Endothelial cell (in vitro differentiated cells): ENCODE results near the gene PGAP1. TPM values are rescaled to one million over a fixed set of nuclear protein-coding genes. Genes with fewer than 3 reads are reported as not detected.

Experiments
- DNase-seq: peaks from one replicate; pipeline ENCODE4 v3.0.0; 2021; ENCODE audit warnings: low spot score
- H3K27ac Mint-ChIP-seq: one replicate; pipeline ENCODE4 v1.8.0; 2021; ENCODE audit warnings: mixed read lengths, inconsistent platforms; ENCODE audit not compliant: unreplicated experiment
- H3K27me3 Mint-ChIP-seq: one replicate; pipeline ENCODE4 v1.8.0; 2021; ENCODE audit warnings: mild to moderate bottlenecking, moderate library complexity, mixed read lengths, inconsistent platforms; ENCODE audit not compliant: unreplicated experiment
- H3K36me3 Mint-ChIP-seq: one replicate; pipeline ENCODE4 v1.8.0; 2021; ENCODE audit warnings: mild to moderate bottlenecking, low read depth, mixed read lengths, inconsistent platforms; ENCODE audit not compliant: unreplicated experiment
- H3K4me1 Mint-ChIP-seq: one replicate; pipeline ENCODE4 v1.8.0; 2021; ENCODE audit warnings: mild to moderate bottlenecking, mixed read lengths, inconsistent platforms; ENCODE audit not compliant: unreplicated experiment
- H3K4me3 Mint-ChIP-seq: one replicate; pipeline ENCODE4 v1.8.0; 2021; ENCODE audit warnings: mild to moderate bottlenecking, mixed read lengths, inconsistent platforms; ENCODE audit not compliant: unreplicated experiment
- H3K9me3 Mint-ChIP-seq: one replicate; pipeline ENCODE4 v1.8.0; 2021; ENCODE audit warnings: mixed read lengths, inconsistent platforms; ENCODE audit not compliant: unreplicated experiment
- CTCF ChIP-seq: fragments of 200-600 bp; sonication (generic); IDR thresholded peaks from one replicate; pipeline ENCODE4 v1.5.0; 2021; ENCODE audit warnings: antibody characterized with exemption; ENCODE audit not compliant: unreplicated experiment
- total RNA-seq: library from RNA; stranded (reverse); fragmentation: NEBNext Ultra II Directional; extraction: Animal tissue kit (Norgen Biotek cat#: 25700); gene quantifications from one replicate; pipeline ENCODE4 v1.2.1, GENCODE V29; 2021; ENCODE audit not compliant: unreplicated experiment

The PGAP1 gene
- total RNA-seq, 1 donor from 2014 or later, result 32.9 TPM

- Mint-ChIP-seq H3K9me3 (no peaks in the 10 kb centered on the region), H3K27ac (peak overlapping the region; percentile 27), H3K4me3 (no peak overlapping the region), H3K4me1 (peaks cover 21% of the 10 kb centered on the region), H3K27me3 (no peaks in the 10 kb centered on the region), H3K36me3 (no peaks in the 10 kb centered on the region)
- no peak for DNase-seq
- TF ChIP-seq CTCF, result no peak
Measured at GRCh38 chr2:196851088-196851487, 75.4 kb downstream of the PGAP1 start.

GRCh38 chr2:196849895-196850294 is 76.6 kb downstream of the PGAP1 start:
- H3K36me3 Mint-ChIP-seq, result no peaks in the 10 kb centered on the region
- H3K4me3 Mint-ChIP-seq, result no peak overlapping the region
- no peaks in the 10 kb centered on the region for H3K9me3 Mint-ChIP-seq
- no peaks in the 10 kb centered on the region for H3K27me3 Mint-ChIP-seq
- TF ChIP-seq CTCF, result no peak
- H3K4me1 Mint-ChIP-seq, result peaks cover 21% of the 10 kb centered on the region
- DNase-seq, result no peak
- peak overlapping the region; percentile 36 for H3K27ac Mint-ChIP-seq

- Mint-ChIP-seq H3K4me1 (peaks cover 12% of the 10 kb centered on the region), H3K27me3 (no peaks in the 10 kb centered on the region), H3K27ac (no peak overlapping the region), H3K9me3 (no peaks in the 10 kb centered on the region), H3K36me3 (no peaks in the 10 kb centered on the region), H3K4me3 (no peak overlapping the region)
- TF ChIP-seq CTCF, result no peak
- DNase-seq, result no peak
Measured at GRCh38 chr2:196846295-196846694, 80.2 kb downstream of the PGAP1 start.

GRCh38 chr2:196845371-196845770 is 81.1 kb downstream of the PGAP1 start:
- Mint-ChIP-seq H3K27ac (no peak overlapping the region), H3K36me3 (no peaks in the 10 kb centered on the region), H3K27me3 (no peaks in the 10 kb centered on the region), H3K4me1 (peaks cover 4% of the 10 kb centered on the region), H3K4me3 (no peak overlapping the region), H3K9me3 (no peaks in the 10 kb centered on the region)
- TF ChIP-seq CTCF, result no peak
- no peak for DNase-seq

- Mint-ChIP-seq H3K27ac (no peak overlapping the region), H3K4me1 (no peaks in the 10 kb centered on the region), H3K36me3 (peaks cover 5% of the 10 kb centered on the region)
Measured at GRCh38 chr2:196840171-196840570, 86.3 kb downstream of the PGAP1 start.

More at GRCh38 chr2:196840171-196840570, 86.3 kb downstream of the PGAP1 start:
- Mint-ChIP-seq H3K27me3 (no peaks in the 10 kb centered on the region), H3K4me3 (no peak overlapping the region), H3K9me3 (no peaks in the 10 kb centered on the region)
- DNase-seq, result no peak
- TF ChIP-seq CTCF, result no peak
